ENCODE data around the gene FAM240A.

GRCh38 chr3:46573701-46574100, 38.6 kb upstream of the FAM240A start:
- TF ChIP-seq POLR2A (IDR thresholded peaks at IDR 0.05) (no peak), CTCF (IDR thresholded peaks at IDR 0.05) (no peak)
